GM12801 (cell line): Measurements from ENCODE around the gene TCF15.

Experiments
- TF ChIP-seq, protein P1 (sequence below): IDR thresholded peaks from one replicate; pipeline ENCODE4 v1.5.1; 2011; ENCODE audit warnings: control low read depth; ENCODE audit not compliant: insufficient read length; ENCODE audit errors: extremely low read depth

TCF15 gene

DNA sequence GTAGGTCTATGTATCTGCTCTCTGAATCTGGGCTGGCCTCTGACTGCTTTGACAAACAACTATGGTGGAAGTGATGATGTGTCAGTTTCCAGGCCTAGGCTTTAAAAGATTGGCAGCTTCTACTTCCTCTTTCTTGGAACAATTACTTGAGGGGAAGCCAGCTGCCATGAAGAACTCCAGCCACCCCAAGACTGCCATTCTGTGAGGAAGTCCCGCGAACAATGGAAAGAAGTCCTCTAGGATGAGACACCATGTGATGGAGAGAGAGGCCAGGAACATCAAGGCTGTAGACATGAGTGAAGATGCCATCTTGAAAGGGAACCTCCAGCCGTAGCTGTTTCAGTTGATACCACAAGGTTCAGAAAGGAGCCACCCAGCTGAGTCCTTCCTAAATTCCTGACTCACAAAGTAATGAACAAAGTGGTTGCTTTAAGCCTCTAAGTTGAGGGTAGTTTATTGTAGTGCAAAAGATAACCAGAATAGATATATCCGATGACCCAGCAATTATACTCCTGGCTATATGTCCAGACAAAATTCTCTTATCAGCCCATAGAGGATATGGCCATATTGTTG is 15.3 kb upstream of the TCF15 start:
- TF ChIP-seq, protein P1, sequence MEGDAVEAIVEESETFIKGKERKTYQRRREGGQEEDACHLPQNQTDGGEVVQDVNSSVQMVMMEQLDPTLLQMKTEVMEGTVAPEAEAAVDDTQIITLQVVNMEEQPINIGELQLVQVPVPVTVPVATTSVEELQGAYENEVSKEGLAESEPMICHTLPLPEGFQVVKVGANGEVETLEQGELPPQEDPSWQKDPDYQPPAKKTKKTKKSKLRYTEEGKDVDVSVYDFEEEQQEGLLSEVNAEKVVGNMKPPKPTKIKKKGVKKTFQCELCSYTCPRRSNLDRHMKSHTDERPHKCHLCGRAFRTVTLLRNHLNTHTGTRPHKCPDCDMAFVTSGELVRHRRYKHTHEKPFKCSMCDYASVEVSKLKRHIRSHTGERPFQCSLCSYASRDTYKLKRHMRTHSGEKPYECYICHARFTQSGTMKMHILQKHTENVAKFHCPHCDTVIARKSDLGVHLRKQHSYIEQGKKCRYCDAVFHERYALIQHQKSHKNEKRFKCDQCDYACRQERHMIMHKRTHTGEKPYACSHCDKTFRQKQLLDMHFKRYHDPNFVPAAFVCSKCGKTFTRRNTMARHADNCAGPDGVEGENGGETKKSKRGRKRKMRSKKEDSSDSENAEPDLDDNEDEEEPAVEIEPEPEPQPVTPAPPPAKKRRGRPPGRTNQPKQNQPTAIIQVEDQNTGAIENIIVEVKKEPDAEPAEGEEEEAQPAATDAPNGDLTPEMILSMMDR = no peak

DNA sequence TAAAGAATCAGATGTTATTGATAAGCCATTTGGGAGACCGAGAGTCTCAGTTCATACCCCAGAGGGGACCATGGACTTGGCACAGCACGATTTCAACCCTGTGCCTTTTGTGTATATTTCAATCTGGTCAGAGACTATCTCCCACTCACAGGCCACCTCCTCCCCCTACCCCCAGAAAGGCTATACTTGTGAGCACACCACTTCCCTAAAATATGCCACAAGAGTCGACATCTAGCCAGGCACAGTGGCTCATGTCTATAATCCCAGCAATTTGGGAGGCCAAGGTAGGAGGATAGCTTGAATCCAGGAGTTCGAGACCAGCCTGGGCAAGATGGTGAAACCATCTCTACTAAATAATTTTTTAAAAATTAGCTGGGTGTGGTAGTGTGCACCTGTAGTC is 13.6 kb upstream of the TCF15 start:
- TF ChIP-seq, protein P1 = no peak

DNA sequence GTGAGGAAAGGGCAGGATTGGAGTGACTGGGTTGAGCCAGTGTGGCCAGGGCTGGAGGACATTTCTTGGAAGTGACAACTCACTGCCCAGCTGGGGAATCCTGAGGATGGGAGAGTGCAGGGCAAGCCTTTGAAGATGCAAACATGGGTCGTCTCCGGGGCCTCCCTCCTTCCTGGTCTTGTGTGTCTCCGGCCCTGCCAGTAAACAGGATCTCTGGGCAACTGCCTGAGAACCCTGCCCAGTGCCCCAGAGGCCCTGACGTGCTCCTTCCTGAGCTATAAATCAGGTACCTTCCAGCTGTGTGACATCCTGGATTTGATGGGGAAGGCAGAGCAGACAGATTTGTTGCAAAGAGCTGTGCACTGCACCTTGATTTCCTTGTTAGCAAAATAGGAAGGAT is 12.9 kb upstream of the TCF15 start:
- TF ChIP-seq, protein P1 = no peak

DNA sequence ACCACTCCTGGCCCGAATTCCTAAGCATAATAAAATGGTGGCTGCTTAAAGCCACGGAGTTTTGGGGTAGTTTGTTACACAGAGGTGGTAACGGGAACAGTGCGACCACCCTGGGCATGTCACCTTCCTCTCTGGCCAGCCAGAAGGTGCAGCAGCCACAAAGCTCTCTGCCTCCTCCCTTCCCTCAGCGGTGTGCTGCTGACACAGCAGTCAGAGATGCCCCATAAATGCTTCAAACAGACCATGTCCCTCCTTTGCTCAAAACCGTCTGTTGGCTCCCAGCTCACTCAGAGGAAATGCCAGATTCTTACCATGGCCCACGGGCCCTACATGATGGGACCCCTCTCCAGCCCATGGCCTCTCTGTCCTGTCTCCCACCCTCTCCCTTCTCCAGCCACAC is 12.1 kb upstream of the TCF15 start:
- TF ChIP-seq, protein P1 = no peak

DNA sequence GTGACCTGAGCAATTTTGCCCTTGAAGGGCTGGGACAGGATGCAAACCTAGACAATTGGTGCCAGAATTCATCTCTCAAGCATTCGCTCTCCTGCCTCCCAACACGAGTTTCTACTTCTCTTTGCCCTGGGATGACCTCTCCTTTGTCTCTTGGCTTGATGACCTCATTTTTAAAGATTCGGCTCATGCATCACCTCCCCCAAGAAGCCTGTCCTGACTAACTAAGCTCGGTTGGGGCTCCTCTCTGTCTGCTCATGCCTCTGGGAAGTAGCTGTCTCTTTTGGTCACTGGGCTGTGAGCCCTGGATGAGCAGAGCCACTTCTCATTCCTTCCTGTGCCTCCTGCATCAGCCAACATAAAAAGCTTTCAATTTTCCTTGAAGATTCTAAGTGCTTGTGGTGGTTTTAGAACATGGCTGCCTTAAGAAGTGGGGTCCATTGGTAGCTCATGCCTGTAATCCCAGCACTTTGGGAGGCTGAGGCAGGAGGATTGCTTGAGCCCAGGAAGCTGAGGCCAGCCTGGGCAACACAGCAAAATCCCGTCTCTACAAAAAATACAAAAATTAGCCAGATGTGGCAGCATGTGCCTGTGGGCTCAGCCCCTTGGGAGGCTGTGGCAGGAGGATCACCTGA is 11.1 kb upstream of the TCF15 start:
- TF ChIP-seq, protein P1 = no peak

DNA sequence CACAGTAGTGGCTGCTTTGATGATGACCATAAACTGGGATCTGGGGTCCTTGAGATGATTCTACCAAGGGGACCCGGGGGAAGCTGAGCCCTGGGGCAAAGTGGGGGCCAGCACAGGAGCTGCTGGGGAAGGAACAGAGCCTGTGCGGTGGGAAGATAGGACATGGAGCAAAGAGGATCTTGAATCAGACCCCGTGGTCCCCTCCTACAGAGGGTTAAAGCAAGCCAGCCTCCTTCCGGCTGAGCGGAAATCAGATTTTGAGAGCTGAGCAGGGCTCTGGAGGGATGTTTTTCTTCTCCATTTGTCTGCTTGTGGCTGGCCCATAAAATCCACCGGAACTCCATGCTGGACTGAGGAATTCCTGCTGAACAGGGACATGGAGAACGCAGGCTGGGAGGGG is 10.1 kb upstream of the TCF15 start:
- TF ChIP-seq, protein P1 = no peak

DNA sequence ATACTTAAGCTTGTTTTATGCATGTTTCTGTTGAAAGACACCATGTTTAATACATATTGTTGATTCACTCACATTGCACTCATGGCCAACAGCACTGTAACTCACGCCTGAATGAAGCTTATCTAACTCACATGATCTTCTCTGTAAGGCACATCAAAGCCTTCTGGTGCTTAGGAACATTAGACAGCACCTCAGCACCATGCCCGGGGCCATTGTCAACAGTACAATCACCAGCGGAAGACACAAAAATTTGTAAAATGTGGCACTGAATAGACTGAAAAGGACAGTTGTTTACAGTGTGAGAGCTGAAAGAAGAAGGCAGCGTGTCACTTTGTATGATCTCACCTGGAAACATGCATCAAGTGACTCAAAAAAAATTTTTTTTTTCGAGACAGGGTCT is 8.9 kb upstream of the TCF15 start:
- TF ChIP-seq, protein P1 = no peak
